Hepatic stellate cell (primary cell): ENCODE data around the gene TAS1R3.
A peak's percentile ranks its signal among the peaks of the same experiment; 100 is the strongest.

Source experiments
- DNase-seq: peaks from one replicate; pipeline ENCODE4 v3.0.0; 2011; ENCODE audit warnings: low spot score

TAS1R3 gene

DNA sequence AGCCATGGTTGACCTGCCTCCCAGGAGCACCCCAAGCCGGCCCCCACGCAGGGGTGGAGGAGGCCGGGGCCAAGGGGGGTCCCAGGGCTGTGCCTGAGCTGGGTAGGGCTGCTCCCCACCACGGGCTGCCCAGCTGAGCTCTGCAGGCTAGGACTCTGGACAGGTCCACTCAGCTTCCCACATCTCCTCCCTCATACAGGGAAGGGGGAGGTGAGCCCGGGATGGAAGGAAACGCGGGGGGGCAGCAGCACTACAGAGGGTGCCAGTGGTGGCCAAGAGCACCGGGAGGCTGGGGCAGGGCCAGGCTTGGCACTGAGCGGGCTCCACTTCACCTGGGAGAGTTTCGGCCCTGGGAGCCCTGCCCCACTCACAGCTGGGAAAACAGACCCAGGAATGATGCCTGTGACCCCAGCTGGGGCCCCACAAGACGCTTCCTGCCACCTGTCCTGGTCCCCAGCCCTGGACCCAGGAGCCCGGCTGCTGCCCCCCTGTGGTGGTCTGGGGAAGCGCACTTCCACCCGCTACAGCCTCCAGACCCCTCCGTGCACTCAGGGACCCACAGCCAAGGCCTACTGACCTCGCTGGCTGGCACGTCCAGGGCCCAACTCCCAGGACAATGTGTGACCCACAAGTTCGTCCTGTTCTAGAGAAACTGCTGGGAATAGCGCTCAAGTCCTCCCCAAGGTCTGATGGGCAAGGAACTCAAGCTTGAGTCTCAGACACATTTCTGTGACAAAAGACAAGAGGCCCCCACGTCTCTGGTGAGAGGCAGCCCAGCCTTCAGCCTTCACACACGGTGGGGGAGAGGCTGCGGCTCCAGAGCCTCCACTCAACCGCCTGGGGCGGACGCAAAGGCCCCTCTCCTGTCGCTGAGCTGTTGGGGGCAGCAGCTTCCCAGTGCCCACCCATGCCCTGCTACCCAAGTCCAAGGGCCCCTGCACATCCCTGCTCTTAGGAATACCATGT lies 40.9 kb downstream of the TAS1R3 start:
- peak; percentile 87 for DNase-seq

DNA sequence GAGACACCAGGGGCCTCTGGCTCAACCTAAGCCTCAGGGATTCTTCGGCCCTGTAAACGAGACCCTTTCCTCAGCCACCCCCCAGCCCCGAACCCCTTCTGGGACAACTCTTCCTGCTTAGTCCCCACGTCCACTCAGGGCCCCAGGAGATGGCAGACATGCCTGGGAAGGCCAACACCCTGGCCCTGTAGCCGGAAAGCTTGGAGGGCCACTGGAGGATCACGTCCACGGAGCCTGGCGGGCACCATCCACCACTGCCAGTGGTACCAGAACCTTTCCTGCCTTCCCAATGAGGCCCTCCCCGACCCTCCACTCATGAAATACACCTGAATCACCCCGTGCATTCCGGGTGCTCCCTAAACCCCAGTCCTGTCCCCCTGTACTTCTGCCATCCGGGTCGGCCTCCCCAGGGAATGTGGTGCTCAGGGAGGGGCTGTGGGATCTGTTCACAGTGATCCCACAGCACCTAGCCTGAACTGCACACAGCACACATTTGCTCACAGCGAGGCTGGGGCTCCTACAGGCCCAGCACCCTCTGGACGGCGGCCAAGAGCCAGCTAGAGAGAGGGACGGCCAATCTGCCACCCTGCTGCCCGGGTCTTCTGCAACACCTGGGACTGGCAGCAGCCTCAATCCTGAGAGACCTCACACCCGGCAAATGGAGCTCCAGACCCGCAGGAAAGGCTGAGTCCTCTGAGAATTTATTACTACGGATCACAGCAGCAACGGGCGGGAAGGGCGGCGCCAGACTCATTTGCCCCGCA lies 42.2 kb downstream of the TAS1R3 start:
- no peak for DNase-seq

DNA sequence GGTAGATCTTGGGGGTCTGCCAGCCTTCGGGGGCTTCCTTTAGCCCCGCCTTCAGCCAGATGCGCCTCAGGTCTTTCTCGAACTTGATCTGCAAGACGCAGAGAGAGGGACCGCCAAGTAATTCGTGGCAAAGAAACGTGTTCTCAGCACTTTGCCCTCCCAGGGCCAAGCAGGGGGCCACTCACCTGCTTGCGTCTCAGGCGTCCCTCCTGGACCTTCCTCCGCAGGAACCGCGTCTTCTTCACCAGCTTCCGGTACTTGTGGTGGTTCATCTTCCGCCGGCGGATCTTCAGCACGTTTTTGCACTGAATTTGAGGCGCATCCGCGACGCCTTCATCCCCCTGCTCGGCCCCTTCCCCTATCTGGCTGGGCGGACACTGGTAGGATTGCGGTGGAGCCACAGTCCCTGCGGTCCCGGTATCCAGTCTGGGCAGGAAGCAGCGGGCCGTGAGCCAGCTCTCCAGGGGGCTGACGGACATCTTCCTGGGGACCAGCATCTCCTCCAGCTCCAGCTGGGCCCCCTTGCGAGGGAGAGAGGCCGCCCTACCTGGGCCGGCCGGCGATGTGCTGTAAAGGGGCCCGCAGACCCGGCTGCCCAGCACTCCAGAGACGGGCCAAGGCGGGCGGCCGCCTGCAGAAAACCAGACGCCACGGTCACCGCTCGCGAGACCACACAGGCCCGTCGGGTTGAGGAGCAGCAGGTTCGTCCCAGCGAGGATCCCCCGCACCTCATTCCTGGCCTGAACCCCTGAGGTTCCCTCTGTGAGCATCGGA lies 42.9 kb downstream of the TAS1R3 start:
- no peak for DNase-seq

DNA sequence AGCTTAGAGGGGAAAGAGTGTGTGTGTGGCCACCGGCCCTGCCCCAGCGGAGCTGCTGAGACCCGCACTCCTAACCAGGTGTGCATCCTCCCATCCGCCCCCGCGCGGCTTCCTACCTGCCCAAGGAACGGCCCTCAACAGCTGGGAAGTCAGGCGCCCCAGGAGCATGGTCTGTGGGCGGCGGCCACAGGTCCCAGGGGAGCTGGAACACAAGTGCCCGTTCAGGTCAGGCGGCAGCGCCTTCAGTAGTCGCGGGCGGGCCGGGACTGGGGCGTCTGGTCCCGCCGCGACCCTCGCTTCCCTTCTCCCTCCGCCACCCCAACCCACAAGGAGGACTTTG lies 43.5 kb downstream of the TAS1R3 start:
- DNase-seq: no peak

DNA sequence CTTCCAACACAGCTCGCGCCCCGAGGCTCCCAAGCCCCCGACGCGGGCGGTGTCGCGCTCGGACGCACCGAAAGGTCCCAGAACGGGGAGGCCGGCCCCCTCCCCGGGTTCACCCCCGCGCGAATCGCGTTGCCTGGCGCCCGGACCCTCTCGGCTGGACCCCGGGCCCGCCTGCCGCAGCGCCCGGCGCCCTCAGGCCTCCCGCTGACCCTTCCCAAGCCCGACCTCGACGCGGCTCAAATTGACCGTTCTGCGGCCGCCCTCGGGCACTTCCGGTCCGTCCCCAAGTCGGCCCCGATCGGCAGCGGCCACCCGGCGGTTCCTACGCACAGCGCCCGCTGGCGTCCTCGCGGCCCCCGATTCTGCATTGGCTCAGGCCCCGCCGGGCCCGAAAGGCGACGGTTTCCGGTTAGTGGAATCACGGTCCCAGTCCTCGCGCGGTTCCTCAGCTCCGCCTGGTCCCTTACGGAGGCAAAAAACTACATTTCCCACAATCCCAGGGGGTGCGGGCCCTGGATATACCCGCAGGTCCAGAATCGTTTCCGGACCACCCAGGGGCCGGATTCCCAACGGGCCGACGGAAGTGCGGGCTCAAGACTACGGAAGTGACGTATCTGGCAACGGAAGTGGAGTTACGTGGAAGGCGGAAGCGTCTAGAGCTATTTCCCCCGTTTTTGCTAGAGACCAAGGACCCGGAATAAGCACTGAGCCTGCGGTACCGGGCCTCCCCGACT lies 44.0 kb downstream of the TAS1R3 start, which contains the start of gene AURKAIP1:
AURKAIP1 (minus strand) TSS at position 279 of the 734 bp plus-strand sequence. CDS start 451 bp downstream, outside the sequence.
- DNase-seq: peak; percentile 99

DNA sequence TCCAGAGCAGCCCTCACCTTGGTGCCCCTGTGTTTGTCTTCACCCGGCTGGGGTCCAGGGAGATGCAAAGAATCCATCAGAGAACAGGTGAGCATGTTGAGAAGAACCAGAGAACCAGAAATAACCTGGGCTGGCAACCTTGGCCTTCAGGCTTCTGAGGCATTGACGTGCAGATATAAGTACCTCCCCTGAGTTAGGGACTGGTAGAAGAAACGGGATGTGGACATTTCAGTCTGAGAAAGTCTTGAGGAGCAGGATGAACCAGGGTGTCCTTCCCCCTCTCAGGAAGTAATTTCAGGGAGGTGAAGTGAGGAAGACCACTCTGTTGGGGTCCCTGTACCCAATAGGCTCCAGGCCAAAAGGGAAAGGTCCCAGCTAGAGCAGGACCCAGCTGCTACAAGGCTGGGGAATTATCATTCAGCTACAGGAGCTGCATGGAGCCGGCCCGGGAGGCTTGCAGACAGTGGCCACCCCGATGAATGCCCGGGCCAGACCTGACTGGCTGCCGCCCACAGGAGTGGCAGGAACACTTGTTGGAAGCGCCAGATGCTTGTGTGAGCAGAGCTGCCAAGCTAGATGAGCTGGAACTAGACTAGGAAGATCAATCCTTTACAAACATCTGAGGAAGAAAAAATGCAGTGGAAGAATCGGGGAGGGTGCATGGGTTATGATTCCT lies 45.6 kb downstream of the TAS1R3 start:
- no peak for DNase-seq

DNA sequence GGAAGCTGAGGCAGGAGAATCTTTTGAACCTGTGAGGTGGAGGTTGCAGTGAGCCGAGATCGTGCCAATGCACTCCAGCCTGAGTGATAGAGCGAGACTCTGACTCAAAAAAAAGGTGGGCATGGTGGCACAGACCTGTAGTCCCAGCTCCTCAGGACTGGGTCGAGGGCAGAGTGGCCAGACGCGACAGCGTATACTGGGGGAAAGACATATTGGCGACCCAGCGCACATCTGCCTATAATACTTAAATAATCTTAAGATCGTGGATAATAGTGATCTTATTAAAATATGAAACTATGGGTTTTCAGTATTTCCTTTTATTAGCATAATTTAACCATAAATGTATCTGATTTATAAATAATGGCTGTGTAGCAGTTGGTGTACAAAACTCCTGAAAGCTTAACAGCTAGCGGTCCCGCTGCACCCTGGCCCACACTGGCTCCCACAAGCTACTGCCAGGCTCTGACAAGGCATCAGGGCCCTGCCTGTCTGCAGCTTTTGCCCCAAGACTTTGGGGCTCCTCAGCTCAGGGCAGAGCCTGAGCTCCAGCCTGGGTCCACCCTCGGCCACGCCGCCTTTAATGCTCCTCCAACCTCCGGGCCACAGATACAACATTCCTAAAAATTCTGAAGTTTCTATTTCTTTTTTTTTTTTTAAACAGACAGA lies 46.6 kb downstream of the TAS1R3 start:
- no peak for DNase-seq

DNA sequence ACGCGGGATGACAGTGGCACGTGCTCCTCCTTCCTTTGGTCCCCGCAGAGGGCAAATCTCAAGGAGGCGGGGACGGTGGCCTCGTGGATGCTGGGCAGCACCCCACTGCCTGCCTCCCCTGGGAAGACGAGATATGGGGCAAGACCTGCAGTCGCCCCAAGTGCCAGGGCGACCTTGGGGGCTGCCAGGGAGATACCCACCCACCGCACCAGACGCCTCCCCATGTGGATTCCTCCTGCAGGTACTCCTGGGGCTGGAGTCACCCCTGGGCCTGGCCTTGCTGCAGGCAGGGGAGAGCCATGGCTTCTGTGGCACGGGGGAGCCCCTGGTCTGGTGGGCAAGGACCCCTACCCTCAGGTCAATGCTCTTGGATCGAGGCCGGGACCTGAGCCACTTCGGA lies 49.8 kb downstream of the TAS1R3 start:
- DNase-seq: no peak

DNA sequence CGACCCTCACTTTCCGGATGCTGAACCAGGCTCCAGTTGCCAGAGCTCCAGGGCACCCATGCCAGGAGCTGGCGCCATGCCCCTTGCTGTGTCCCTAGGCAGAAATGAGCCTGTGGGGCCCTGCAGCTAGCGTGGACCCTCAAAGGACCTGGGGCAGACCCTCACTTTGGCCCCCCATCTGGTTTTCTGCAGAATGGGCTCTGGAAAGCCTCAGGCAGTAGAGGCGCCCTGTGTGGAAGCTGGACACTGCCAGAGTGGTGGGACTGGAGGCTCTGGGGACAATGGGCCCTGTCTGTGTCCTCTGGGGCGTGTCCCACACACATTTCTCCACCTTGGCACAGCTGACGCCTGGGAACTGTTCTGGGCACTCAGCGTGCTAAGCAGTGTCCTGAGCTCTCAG lies 50.2 kb downstream of the TAS1R3 start:
- no peak for DNase-seq
